ENCODE measurements around the gene ZNF236.

- TF ChIP-seq, protein P1, sequence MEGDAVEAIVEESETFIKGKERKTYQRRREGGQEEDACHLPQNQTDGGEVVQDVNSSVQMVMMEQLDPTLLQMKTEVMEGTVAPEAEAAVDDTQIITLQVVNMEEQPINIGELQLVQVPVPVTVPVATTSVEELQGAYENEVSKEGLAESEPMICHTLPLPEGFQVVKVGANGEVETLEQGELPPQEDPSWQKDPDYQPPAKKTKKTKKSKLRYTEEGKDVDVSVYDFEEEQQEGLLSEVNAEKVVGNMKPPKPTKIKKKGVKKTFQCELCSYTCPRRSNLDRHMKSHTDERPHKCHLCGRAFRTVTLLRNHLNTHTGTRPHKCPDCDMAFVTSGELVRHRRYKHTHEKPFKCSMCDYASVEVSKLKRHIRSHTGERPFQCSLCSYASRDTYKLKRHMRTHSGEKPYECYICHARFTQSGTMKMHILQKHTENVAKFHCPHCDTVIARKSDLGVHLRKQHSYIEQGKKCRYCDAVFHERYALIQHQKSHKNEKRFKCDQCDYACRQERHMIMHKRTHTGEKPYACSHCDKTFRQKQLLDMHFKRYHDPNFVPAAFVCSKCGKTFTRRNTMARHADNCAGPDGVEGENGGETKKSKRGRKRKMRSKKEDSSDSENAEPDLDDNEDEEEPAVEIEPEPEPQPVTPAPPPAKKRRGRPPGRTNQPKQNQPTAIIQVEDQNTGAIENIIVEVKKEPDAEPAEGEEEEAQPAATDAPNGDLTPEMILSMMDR (IDR thresholded peaks at IDR 0.05; ENCODE audit: extremely low read depth in 1 of 2, insufficient read depth in 1 of 2, low read depth in 1 of 2, low read length in 2 of 2): no peak
- TF ChIP-seq POLR2AphosphoS5 (IDR thresholded peaks at IDR 0.05; ENCODE audit: insufficient read depth, low read depth, low read length) (no peak), MYC (IDR thresholded peaks at IDR 0.05; ENCODE audit: low read depth, low read length) (no peak), EZH2 (IDR thresholded peaks at IDR 0.05; ENCODE audit: borderline replicate concordance, low read depth, low read length, severe bottlenecking) (no peak), POLR2A (IDR thresholded peaks at IDR 0.05; ENCODE audit: low read depth, low read length) (no peak), FOS (IDR thresholded peaks at IDR 0.05; ENCODE audit: borderline replicate concordance, insufficient read depth, low read length) (no peak)
Measured at GRCh38 chr18:76973520-76974266, 151.3 kb downstream of the ZNF236 start.

Measured in endothelial cell of umbilical vein (primary cell).